Vagina (tissue), 2 donors: ENCODE data around the gene LONRF2. TPM values are rescaled to one million over a fixed set of nuclear protein-coding genes. Genes with fewer than 3 reads are reported as not detected.

Experiments used
- DNase-seq, 2 donors: peaks; one replicate each; pipeline ENCODE4 v3.0.0-alpha.2; 2017; ENCODE audit errors: extremely low spot score in 2 of 2
- H3K27ac ChIP-seq: fragments of 200-600 bp; sonication (generic); one replicate; pipeline ENCODE4 v1.5.1; 2019
- H3K27me3 ChIP-seq: fragments of 200-600 bp; sonication (generic); one replicate; pipeline ENCODE4 v1.5.1; 2019
- H3K36me3 ChIP-seq, 2 donors: fragments of 200-600 bp; sonication (generic); one replicate each; pipeline ENCODE4 v1.5.1; 2017 to 2019
- H3K4me1 ChIP-seq: fragments of 200-600 bp; sonication (generic); one replicate; pipeline ENCODE4 v1.5.1; 2019
- H3K4me3 ChIP-seq, 2 donors: fragments of 200-600 bp; sonication (generic); 1 replicate in 1 of 2; 2 replicates in 1 of 2; pipeline ENCODE4 v1.5.1; 2016 to 2019
- H3K9me3 ChIP-seq: fragments of 200-600 bp; sonication (generic); one replicate; pipeline ENCODE4 v1.5.1; 2019
- POLR2A ChIP-seq, 2 donors: fragments of 450-650 bp; IDR thresholded peaks; one replicate each; pipeline ENCODE4 v1.6.1; 2017; ENCODE audit warnings: antibody characterized with exemption in 2 of 2, mild to moderate bottlenecking in 2 of 2, moderate library complexity in 2 of 2
- POLR2AphosphoS5 ChIP-seq, 2 donors: sonication (generic); formaldehyde crosslinking; IDR thresholded peaks; one replicate each; pipeline ENCODE4 v1.9.0; 2017; ENCODE audit warnings: antibody characterized with exemption in 2 of 2, mild to moderate bottlenecking in 2 of 2, low read depth in 1 of 2; ENCODE audit not compliant: insufficient read depth in 1 of 2
- intact Hi-C: fragments of 100-400 bp; cut with DNase I; formaldehyde crosslinking; loops from one replicate; pipeline ENCODE4 v1.15.1; 2023
- total RNA-seq: library from RNA; depleted of rRNA; stranded (reverse); fragments of >200 nt; gene quantifications from one replicate; pipeline ENCODE4 v1.2.3, GENCODE V29; 2016
- TF ChIP-seq, protein P1 (sequence below), 3 experiments: fragments of 450-650 bp in 2 of 3; fragments of 200-600 bp in 1 of 3; sonication (generic) in 1 of 3; IDR thresholded peaks; one replicate each; pipeline ENCODE4 v1.5.1; 2017 to 2019; ENCODE audit warnings: antibody characterized with exemption in 3 of 3, mild to moderate bottlenecking in 2 of 3, moderate library complexity in 2 of 3

LONRF2 gene
- total RNA-seq, 1 donor from 2014 or later = 9.6 TPM

DNA sequence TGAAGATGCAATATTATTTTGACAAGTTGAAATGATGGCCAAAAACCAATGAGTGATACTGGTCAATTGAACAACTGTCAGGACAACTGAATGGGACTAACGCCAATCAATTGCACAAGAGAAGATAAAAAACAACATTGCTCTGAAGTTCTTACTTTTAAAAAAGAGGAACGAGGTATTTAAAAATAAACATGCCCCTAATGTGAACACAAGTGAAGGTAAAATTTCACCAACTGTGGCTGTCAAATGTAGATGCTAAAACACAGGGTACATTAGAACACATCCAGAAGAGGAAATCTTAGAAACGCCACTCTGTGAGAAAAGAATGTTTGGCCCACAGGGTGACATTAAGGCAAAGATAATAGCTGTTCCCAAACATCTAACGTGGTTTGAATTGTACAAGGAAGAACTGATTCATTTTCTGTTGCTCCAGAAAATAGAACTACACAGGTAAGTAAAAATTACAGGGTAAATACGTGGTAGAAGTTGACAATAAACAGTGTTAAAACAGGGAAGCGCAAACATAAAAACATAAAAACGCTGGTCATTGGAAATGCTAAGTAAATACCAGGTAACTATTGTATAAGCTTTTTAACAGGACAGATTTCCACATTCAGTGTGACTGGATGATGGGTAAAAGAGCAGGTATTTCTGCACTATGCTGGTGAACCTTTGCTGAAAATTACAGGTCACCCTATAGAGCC, 20.3 kb downstream of the LONRF2 start:
- DNase-seq = no peak
- intact Hi-C loops = no loop called here
- no peaks in the 10 kb centered on the region for H3K9me3 ChIP-seq
- TF ChIP-seq, protein P1, sequence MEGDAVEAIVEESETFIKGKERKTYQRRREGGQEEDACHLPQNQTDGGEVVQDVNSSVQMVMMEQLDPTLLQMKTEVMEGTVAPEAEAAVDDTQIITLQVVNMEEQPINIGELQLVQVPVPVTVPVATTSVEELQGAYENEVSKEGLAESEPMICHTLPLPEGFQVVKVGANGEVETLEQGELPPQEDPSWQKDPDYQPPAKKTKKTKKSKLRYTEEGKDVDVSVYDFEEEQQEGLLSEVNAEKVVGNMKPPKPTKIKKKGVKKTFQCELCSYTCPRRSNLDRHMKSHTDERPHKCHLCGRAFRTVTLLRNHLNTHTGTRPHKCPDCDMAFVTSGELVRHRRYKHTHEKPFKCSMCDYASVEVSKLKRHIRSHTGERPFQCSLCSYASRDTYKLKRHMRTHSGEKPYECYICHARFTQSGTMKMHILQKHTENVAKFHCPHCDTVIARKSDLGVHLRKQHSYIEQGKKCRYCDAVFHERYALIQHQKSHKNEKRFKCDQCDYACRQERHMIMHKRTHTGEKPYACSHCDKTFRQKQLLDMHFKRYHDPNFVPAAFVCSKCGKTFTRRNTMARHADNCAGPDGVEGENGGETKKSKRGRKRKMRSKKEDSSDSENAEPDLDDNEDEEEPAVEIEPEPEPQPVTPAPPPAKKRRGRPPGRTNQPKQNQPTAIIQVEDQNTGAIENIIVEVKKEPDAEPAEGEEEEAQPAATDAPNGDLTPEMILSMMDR (IDR thresholded peaks at IDR 0.05) = no peak
- no peak for TF ChIP-seq POLR2A (IDR thresholded peaks at IDR 0.05)
- H3K36me3 ChIP-seq = peaks cover 0 to 10% of the 10 kb centered on the region in 2 donors
- no peak overlapping the region for H3K27ac ChIP-seq
- no peak overlapping the region for H3K4me3 ChIP-seq
- H3K27me3 ChIP-seq = no peaks in the 10 kb centered on the region
- no peaks in the 10 kb centered on the region for H3K4me1 ChIP-seq

DNA sequence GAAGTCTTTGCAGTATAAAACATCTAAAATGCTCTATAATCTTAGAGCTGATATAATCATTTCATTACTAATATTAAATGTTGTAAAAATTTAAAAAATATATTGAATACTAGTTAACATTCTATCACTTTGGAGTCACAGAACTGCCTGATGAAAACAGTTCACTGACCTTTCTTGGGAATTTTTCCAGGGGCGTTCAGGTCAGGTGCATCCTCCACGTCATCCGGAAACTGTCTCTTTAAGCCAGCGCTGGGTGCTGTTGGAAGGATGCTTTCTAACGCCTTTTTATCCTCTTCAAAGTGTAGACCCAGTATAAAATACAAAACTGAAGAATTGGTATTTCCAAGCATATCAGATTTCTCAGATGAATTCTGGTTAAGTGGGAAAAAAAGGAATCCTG, 22.8 kb downstream of the LONRF2 start:
- Histone ChIP-seq H3K4me1 (no peaks in the 10 kb centered on the region), H3K27ac (no peak overlapping the region), H3K27me3 (no peaks in the 10 kb centered on the region), H3K36me3 (peaks cover 0 to 10% of the 10 kb centered on the region in 2 donors), H3K4me3 (no peak overlapping the region), H3K9me3 (no peaks in the 10 kb centered on the region)
- TF ChIP-seq POLR2AphosphoS5 (IDR thresholded peaks at IDR 0.05; ENCODE audit: insufficient read depth in 1 of 2, low read depth in 1 of 2) = no peak
- TF ChIP-seq, protein P1 (IDR thresholded peaks at IDR 0.05) = no peak
- TF ChIP-seq POLR2A (IDR thresholded peaks at IDR 0.05) = no peak
- intact Hi-C loops = no loop called here
- no peak for DNase-seq

DNA sequence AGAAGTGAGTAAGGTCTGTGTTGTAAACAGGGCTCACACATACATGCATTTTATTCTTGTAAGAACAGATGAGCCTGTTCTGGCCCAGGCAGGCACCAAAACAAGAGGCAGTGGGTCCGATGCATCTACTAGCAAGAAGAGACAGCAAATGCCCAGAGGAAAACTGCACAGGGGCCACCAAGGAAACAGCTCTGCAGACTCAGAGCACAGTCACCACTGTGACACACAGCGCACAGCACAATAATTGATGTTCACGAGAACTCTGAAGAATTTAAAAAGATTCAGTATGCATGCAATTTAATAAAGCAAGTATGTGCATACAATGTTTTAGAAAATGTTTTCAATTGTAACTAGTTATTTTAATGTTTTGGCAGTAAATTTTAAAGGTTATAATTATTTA, 24.8 kb downstream of the LONRF2 start:
- Histone ChIP-seq H3K9me3 (no peaks in the 10 kb centered on the region), H3K27me3 (no peaks in the 10 kb centered on the region), H3K27ac (no peak overlapping the region), H3K36me3 (peaks cover 0 to 10% of the 10 kb centered on the region in 2 donors), H3K4me1 (no peaks in the 10 kb centered on the region), H3K4me3 (no peak overlapping the region)
- intact Hi-C loops = no loop called here
- TF ChIP-seq POLR2AphosphoS5 (IDR thresholded peaks at IDR 0.05; ENCODE audit: insufficient read depth in 1 of 2, low read depth in 1 of 2) (no peak), POLR2A (IDR thresholded peaks at IDR 0.05) (no peak)
- TF ChIP-seq, protein P1 (IDR thresholded peaks at IDR 0.05) = no peak
- no peak for DNase-seq

DNA sequence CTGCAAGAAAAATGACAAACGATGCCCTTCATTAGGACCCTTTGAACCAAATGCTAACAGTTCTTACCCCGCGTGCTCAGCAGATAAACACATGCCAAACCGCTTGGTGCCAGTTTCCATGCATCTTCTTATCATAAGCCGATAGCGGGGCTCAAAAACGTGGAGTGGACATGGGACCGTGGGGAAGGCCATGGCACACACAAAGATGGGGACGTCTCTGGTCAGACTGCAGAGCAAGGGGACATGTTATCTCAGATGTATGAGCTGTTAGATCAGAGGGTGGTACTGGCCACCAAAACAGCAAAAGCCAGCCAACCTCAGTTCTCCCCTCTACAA, 28.2 kb downstream of the LONRF2 start:
- DNase-seq = no peak
- H3K9me3 ChIP-seq = no peaks in the 10 kb centered on the region
- no peaks in the 10 kb centered on the region for H3K27me3 ChIP-seq
- H3K27ac ChIP-seq = no peak overlapping the region
- intact Hi-C loops = no loop called here
- peaks cover 9% of the 10 kb centered on the region for H3K4me1 ChIP-seq
- no peak overlapping the region for H3K4me3 ChIP-seq
- peaks cover 0 to 10% of the 10 kb centered on the region in 2 donors for H3K36me3 ChIP-seq
- TF ChIP-seq POLR2AphosphoS5 (IDR thresholded peaks at IDR 0.05; ENCODE audit: insufficient read depth in 1 of 2, low read depth in 1 of 2) = no peak
- no peak for TF ChIP-seq POLR2A (IDR thresholded peaks at IDR 0.05)
- TF ChIP-seq, protein P1 (IDR thresholded peaks at IDR 0.05) = no peak

DNA sequence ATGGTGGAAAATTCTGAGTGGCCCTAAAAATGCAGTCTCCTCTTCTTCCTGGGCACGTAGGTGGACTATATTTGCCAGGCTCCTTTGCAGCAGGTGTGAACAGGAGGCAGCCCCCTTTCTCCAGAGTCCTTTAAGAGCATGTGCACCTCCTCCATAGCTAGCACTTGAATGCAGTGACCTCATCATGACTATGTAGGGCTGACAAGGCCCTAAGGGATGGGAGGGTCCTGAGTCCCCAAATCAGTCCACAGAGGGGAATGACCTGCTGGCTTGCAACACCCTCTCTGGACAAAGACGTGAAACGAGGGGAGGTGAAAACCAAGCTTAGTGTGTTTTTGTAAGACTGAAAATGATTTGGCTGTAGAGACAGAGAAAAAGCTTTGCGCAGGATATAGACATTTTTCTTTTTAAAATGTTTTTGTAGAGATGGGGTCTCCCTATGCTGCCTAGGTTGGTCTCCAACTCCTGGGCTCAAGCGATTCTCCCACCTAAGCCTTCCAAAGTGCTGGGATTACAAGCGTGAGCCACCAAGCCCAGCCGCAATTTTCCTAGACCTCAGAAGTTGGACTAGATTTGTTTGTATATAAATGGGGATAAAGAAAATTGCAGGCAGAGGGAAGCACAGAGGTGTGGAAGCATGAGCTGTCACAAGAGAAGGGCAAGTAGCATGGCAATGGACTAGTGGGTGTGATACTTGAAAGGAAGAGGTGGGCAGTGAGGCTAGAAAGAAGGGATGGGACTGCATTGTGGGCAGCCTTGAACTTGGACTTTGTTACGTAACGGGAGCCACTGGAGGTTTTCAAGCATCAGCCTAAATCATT, 28.8 kb downstream of the LONRF2 start:
- TF ChIP-seq, protein P1 (IDR thresholded peaks at IDR 0.05) = no peak
- no peak for TF ChIP-seq POLR2A (IDR thresholded peaks at IDR 0.05)
- no peak for TF ChIP-seq POLR2AphosphoS5 (IDR thresholded peaks at IDR 0.05; ENCODE audit: insufficient read depth in 1 of 2, low read depth in 1 of 2)
- H3K4me3 ChIP-seq = no peak overlapping the region
- no peak overlapping the region for H3K27ac ChIP-seq
- H3K27me3 ChIP-seq = no peaks in the 10 kb centered on the region
- DNase-seq = no peak
- intact Hi-C loops = no loop called here
- H3K9me3 ChIP-seq = no peaks in the 10 kb centered on the region
- H3K36me3 ChIP-seq = peaks cover 0 to 6% of the 10 kb centered on the region in 2 donors
- H3K4me1 ChIP-seq = peaks cover 9% of the 10 kb centered on the region
